Osteocyte (in vitro differentiated cells): Measurements from ENCODE around the gene TMEM266. TPM values are rescaled to one million over a fixed set of nuclear protein-coding genes. Genes with fewer than 3 reads are reported as not detected.

Source experiments
- DNase-seq: peaks from one replicate; pipeline ENCODE4 v3.0.0; 2021; ENCODE audit warnings: mixed read lengths; ENCODE audit not compliant: unreplicated experiment; ENCODE audit errors: extremely low spot score
- H3K27ac Mint-ChIP-seq: one replicate; pipeline ENCODE4 v1.8.0; 2021; ENCODE audit warnings: mild to moderate bottlenecking, mixed read lengths; ENCODE audit not compliant: unreplicated experiment
- H3K27me3 Mint-ChIP-seq: one replicate; pipeline ENCODE4 v1.8.0; 2021; ENCODE audit warnings: mixed read lengths; ENCODE audit not compliant: unreplicated experiment
- H3K36me3 Mint-ChIP-seq: one replicate; pipeline ENCODE4 v1.8.0; 2021; ENCODE audit warnings: mixed read lengths; ENCODE audit not compliant: unreplicated experiment
- H3K4me1 Mint-ChIP-seq: one replicate; pipeline ENCODE4 v1.8.0; 2021; ENCODE audit warnings: mixed read lengths; ENCODE audit not compliant: unreplicated experiment
- H3K4me3 Mint-ChIP-seq: one replicate; pipeline ENCODE4 v1.8.0; 2021; ENCODE audit warnings: mild to moderate bottlenecking, moderate library complexity, mixed read lengths; ENCODE audit not compliant: unreplicated experiment
- H3K9me3 Mint-ChIP-seq: one replicate; pipeline ENCODE4 v1.8.0; 2021; ENCODE audit warnings: mixed read lengths; ENCODE audit not compliant: unreplicated experiment
- CTCF ChIP-seq: fragments of 200-600 bp; sonication (generic); IDR thresholded peaks from 2 replicates; pipeline ENCODE4 v1.5.0; 2021; ENCODE audit warnings: antibody characterized with exemption, mild to moderate bottlenecking, moderate library complexity
- total RNA-seq: library from RNA; stranded (reverse); gene quantifications from 2 replicates; pipeline ENCODE4 v1.2.1, GENCODE V29; 2021

Gene TMEM266
- total RNA-seq, 1 donor from 2014 or later = not detected

- Mint-ChIP-seq H3K36me3 (no peaks in the 10 kb centered on the region), H3K9me3 (no peaks in the 10 kb centered on the region), H3K4me3 (no peak overlapping the region), H3K4me1 (no peaks in the 10 kb centered on the region), H3K27me3 (peaks cover 19% of the 10 kb centered on the region), H3K27ac (no peak overlapping the region)
- TF ChIP-seq CTCF = no peak
- no peak for DNase-seq
Measured at GRCh38 chr15:76073554-76073953, 13.8 kb downstream of the TMEM266 start.

GRCh38 chr15:76075046-76075445, 15.3 kb downstream of the TMEM266 start:
- H3K4me1 Mint-ChIP-seq = no peaks in the 10 kb centered on the region
- DNase-seq = no peak
- no peaks in the 10 kb centered on the region for H3K36me3 Mint-ChIP-seq
- no peaks in the 10 kb centered on the region for H3K9me3 Mint-ChIP-seq
- peaks cover 6% of the 10 kb centered on the region for H3K27me3 Mint-ChIP-seq
- H3K27ac Mint-ChIP-seq = no peak overlapping the region
- TF ChIP-seq CTCF = no peak
- no peak overlapping the region for H3K4me3 Mint-ChIP-seq

- Mint-ChIP-seq H3K4me1 (no peaks in the 10 kb centered on the region), H3K9me3 (no peaks in the 10 kb centered on the region), H3K4me3 (no peak overlapping the region), H3K36me3 (no peaks in the 10 kb centered on the region), H3K27ac (no peak overlapping the region), H3K27me3 (peaks cover 10% of the 10 kb centered on the region)
- TF ChIP-seq CTCF = no peak
- DNase-seq = no peak
Measured at GRCh38 chr15:76078285-76078877, 18.6 kb downstream of the TMEM266 start.

- H3K4me3 Mint-ChIP-seq = no peak overlapping the region
- no peaks in the 10 kb centered on the region for H3K4me1 Mint-ChIP-seq
- no peak overlapping the region for H3K27ac Mint-ChIP-seq
- H3K36me3 Mint-ChIP-seq = no peaks in the 10 kb centered on the region
- no peaks in the 10 kb centered on the region for H3K9me3 Mint-ChIP-seq
- no peak for DNase-seq
- no peak for TF ChIP-seq CTCF
- H3K27me3 Mint-ChIP-seq = peaks cover 31% of the 10 kb centered on the region
Measured at GRCh38 chr15:76084256-76084655, 24.5 kb downstream of the TMEM266 start.

- H3K4me3 Mint-ChIP-seq = no peak overlapping the region
- H3K27ac Mint-ChIP-seq = no peak overlapping the region
- H3K27me3 Mint-ChIP-seq = peaks cover 63% of the 10 kb centered on the region
- no peak for DNase-seq
- no peaks in the 10 kb centered on the region for H3K36me3 Mint-ChIP-seq
- no peaks in the 10 kb centered on the region for H3K4me1 Mint-ChIP-seq
- H3K9me3 Mint-ChIP-seq = no peaks in the 10 kb centered on the region
- no peak for TF ChIP-seq CTCF
Measured at GRCh38 chr15:76098685-76099084, 38.9 kb downstream of the TMEM266 start.
